GM12875 (cell line): Measurements from ENCODE around the gene EDEM1.

Source experiments
- H3K4me3 ChIP-seq: one replicate; pipeline ENCODE4 v1.5.1; 2011; ENCODE audit warnings: low read depth, low read length, control low read depth
- TF ChIP-seq, protein P1 (sequence below): IDR thresholded peaks from 2 replicates; pipeline ENCODE4 v1.5.1; 2011; ENCODE audit warnings: low read depth, mild to moderate bottlenecking, control low read depth, inconsistent platforms, low read length, moderate library complexity, borderline replicate concordance; ENCODE audit not compliant: insufficient read depth

EDEM1 gene

DNA sequence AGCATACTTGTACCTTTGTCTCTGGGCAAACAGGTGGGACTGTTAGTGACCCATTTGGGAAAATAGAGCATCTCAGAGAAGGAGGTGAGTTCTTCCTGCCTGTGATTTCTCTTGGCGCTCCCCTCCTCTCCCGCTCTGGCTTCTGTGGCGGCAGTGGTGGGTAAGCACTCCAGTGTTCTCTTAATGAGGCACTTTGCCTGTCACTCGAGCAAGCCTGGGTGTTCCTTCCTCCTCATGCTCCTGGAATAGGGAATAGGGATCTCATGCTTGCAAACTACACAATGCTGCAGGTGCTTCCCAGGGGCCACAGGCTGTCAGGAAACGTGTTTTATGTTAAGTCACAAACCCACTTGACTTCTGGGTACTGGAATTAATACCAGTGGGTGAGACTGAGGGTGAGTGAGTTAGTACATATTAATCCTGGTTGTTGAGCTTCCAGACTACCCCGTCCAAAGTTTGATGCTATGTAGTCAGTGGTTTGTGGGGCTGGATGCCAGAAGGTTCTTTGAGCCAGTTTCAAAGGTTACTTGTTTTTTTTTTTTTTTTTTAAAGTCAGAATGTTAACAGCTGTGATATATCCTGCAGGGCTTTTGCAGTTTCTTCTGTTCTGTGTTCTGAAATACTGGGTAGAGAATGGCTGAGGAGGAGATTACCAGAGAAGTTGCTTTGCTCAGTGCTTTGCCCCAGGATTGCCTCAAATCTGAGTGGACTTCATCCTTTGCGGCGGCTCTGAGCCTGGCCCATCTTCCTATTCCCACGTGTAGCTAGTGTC, 30.5 kb downstream of the EDEM1 start:
- TF ChIP-seq, protein P1, sequence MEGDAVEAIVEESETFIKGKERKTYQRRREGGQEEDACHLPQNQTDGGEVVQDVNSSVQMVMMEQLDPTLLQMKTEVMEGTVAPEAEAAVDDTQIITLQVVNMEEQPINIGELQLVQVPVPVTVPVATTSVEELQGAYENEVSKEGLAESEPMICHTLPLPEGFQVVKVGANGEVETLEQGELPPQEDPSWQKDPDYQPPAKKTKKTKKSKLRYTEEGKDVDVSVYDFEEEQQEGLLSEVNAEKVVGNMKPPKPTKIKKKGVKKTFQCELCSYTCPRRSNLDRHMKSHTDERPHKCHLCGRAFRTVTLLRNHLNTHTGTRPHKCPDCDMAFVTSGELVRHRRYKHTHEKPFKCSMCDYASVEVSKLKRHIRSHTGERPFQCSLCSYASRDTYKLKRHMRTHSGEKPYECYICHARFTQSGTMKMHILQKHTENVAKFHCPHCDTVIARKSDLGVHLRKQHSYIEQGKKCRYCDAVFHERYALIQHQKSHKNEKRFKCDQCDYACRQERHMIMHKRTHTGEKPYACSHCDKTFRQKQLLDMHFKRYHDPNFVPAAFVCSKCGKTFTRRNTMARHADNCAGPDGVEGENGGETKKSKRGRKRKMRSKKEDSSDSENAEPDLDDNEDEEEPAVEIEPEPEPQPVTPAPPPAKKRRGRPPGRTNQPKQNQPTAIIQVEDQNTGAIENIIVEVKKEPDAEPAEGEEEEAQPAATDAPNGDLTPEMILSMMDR: no peak
- no peak overlapping the region for H3K4me3 ChIP-seq

DNA sequence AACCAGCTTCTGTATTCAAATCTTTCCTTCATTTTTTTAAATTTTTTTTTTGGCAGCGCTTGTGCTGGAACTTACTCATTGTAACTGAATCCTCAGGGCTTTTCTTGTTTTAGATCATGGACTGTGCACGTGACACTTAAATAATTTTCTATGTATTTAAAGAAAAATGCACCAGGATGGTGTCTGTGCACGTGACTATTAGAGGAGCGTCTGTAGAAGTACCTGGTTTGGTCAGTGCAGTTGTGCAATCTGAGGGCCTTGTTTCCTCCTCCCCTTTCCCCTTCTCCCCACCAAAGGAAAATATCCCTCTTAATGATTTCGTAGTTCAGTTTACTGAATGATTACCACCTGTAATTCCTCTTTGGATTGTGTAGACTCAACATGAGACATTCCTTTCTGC, 31.3 kb downstream of the EDEM1 start:
- H3K4me3 ChIP-seq: no peak overlapping the region
- TF ChIP-seq, protein P1: no peak

DNA sequence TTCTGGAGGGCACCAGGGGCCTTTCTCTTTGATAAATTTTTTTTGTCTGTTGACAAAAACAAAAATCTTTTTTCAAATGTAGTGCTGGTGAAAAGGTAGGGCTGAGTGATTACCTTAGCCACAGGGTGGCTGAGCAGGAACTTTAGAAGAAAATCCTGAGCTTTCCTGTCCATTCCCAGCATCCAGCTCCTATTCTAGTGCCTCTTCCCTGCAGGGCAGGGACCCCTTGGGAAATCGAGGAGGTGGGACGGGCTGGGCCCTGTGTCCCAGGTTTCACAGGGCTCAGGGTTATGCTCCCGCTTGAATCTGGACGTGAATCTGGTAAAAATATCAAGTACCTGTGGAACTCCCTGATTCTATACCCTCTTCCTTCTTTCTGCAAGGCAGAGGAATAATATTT, 31.7 kb downstream of the EDEM1 start:
- H3K4me3 ChIP-seq: no peak overlapping the region
- TF ChIP-seq, protein P1: no peak

DNA sequence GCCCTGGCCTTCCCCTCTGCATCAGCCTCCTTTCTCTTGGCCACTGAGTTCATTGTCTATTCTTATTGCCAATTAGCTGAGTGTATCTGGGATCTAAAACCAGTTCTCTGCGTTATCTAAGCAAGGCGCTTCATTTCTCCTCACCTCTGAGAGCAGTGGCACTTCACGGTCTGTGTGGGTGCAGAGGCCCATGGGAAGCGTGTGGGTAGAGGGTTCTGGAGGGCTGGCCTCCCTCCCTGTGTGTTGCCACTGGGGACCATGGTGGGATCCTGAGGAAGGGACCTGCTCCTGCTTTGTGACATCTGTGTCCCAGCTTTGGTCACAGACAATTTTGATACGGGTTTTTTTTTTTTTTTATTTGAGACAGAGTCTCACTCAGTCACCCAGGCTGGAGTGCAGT, 32.7 kb downstream of the EDEM1 start:
- no peak overlapping the region for H3K4me3 ChIP-seq
- TF ChIP-seq, protein P1: no peak

DNA sequence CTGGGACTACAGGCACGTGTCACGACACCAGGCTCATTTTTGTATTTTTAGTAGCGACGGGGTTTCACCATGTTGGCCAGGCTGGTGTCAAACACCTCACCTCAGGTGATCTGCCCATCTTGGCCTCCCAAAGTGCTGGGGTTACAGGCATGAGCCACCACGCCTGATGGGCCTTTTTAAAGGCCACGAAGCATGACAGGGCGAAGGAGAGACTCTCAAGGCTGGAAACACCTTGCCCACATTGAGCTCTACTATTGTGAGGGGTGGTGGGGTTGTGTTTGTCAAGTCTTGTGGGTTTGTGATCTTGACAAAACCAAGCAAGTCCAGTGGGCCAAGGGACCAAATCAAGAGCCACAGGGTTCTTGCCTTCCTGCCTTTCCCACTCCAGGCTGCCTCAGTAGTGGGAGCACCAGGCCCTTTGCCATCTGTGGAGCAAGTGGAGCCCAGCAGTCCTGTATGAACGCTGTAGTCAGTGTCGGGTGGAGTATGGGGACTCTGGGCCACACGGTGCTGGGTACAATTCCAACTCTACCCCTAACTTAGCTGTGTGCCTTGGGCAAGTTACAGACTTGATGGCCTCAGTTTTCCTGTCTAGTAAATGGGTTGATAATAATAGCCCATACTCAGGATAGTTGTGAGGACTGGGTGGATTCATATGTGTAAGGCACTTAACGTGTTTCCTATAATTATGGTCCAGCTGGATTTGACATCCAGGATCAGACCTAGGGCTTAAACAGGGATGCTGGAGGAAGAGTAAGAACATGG, 33.3 kb downstream of the EDEM1 start:
- H3K4me3 ChIP-seq: no peak overlapping the region
- TF ChIP-seq, protein P1: no peak

DNA sequence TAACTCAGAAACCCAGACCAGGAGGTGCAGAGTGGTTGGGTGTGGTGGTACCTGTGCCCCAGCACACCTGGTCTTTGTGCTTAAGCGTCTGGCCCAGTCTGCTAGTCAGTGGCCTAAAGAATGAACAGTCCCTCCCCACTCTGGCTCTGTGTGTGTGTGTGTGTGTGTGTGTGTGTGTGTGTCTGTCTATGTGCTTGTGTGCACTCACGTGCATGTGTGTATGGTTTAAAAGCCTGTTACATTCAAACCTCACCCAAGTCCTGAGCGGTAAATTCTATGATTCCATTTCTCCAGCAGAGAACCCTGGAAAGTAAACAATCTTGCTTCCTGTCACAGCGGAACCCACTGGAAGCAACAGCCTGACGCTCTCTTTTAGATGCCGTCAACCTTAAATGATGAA, 34.2 kb downstream of the EDEM1 start:
- no peak overlapping the region for H3K4me3 ChIP-seq
- TF ChIP-seq, protein P1: no peak
